IPS DF 6.9 (cell line): ENCODE measurements around the gene VPS37B.
"Not testable (repeated sequence)": the region's sequence is repeated elsewhere in the genome, so short reads cannot be mapped to it uniquely, and the experiment has no call there.

ENCODE experiments used
- DNase-seq: peaks from one replicate; pipeline ENCODE4 v3.0.0-alpha.2; 2013; ENCODE audit warnings: low read depth, low spot score
- H3K27ac ChIP-seq: one replicate; pipeline ENCODE4 v1.5.1; 2013; ENCODE audit warnings: low read length, control low read depth
- H3K27me3 ChIP-seq: 2 replicates; pipeline ENCODE4 v1.6.1; 2013; ENCODE audit warnings: mild to moderate bottlenecking, low read length; ENCODE audit not compliant: control insufficient read depth, insufficient read depth
- H3K36me3 ChIP-seq: 2 replicates; pipeline ENCODE4 v1.6.1; 2013; ENCODE audit warnings: low read length; ENCODE audit not compliant: control insufficient read depth, insufficient read depth
- H3K4me1 ChIP-seq: 2 replicates; pipeline ENCODE4 v1.6.1; 2013; ENCODE audit warnings: low read length; ENCODE audit not compliant: control insufficient read depth, insufficient read depth
- H3K4me3 ChIP-seq: 2 replicates; pipeline ENCODE4 v1.5.1; 2013; ENCODE audit warnings: mild to moderate bottlenecking, low read length
- H3K9me3 ChIP-seq: 2 replicates; pipeline ENCODE4 v1.6.1; 2013; ENCODE audit warnings: low read length, inconsistent platforms; ENCODE audit not compliant: control insufficient read depth, insufficient read depth
- WGBS: extraction: QIAGEN DNeasy Blood & Tissue Kit; methylation state at CpG from one replicate; pipeline ENCODE4 v1.1.7; 2013; ENCODE audit warnings: mixed read lengths, missing lambda C conversion rate; ENCODE audit not compliant: insufficient read length, insufficient coverage; 5-methylcytosine and 5-hydroxymethylcytosine counted together

Gene VPS37B

DNA sequence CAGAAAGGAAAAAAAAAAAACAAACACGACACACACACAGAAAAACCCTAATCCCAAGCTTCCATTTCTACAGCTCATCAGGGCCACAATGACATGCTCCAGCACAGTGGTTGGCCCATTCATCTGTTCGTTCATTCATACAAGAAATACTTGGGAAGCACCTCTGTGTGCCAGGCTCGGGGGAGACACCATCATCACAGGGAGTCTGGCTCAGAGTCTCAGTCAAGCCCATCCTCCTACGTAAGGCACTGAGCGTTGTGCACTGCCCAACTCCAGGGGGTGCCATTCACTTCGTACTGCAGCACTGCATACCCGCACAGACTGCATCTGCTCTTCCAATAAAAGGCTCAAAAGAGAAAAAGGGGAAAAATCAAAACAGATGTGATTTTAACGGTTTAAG lies 15.3 kb downstream of the VPS37B start:
- Histone ChIP-seq H3K27ac (no peak overlapping the region), H3K27me3 (peaks cover 19% of the 10 kb centered on the region), H3K9me3 (no peaks in the 10 kb centered on the region), H3K4me3 (no peak overlapping the region), H3K36me3 (no peaks in the 10 kb centered on the region), H3K4me1 (no peaks in the 10 kb centered on the region)
- no CpG with 5 or more reads among the region's 8 CpGs for WGBS
- DNase-seq = no peak

DNA sequence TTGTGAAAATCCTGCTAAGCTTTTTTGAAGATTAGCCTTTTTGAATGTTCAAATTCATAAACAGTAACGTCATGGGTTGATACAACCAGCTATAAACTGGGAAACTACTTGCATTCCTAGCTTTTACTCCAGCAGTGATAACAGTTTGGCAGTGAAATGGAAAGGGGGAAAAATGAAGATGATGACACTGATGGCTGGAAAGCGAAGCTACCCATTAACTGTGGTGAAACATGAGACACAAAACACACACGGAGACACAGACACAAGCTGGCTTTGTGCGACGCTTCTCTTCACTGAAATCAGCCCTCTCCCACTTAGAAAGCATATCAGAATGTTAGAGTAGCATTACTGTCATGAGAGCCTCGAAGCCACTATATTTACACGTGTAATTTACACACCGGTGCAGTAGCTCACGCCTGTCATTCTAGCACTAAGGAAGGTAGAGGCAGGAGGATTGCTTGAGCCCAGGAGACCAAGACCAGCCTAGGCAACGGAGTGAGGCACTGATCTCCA lies 15.7 kb downstream of the VPS37B start:
- no peak for DNase-seq
- no CpG with 5 or more reads among the region's 10 CpGs for WGBS
- Histone ChIP-seq H3K9me3 (no peaks in the 10 kb centered on the region), H3K4me1 (no peaks in the 10 kb centered on the region), H3K36me3 (no peaks in the 10 kb centered on the region), H3K4me3 (no peak overlapping the region), H3K27me3 (peaks cover 21% of the 10 kb centered on the region), H3K27ac (no peak overlapping the region)

DNA sequence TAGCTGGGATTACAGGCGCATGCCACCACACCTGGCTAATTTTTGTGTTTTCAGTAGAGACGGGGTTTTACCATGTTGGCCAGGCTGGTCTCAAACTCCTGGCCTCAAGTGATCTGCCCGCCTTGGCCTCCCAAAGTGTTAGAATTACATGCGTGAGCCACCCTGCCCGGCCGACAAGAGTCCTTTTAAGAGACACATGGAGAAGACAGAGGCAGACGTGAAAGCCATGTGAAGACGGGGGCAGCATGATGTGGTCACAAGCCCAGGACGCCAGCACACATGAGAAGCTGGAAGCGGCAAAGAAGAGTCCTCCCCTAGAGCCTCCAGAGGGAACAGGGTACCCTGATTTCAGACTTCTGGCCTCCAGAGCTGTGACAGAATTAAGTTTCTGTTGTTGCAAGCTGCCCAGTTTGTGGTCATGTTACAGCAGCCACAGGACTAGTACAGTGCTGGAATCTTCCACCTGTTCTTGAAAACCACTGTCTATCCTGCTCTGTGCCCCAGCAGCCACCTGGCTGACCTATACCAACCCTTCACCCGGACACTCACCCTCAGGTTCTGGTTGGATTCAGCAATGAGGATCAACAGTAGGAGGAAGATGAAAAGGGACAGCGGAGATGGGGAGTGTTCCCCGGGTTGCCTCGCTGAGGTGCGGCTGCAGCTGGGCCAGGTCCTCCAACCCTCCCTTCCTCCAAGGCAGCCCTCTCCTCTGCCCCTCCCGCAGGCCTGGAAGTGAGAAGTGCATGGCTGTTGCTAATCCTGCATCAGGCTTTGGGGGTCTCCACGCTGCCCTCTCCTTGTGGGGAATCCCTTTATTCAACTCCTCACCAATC lies 16.9 kb downstream of the VPS37B start:
- no CpG with 5 or more reads among the region's 17 CpGs for WGBS
- Histone ChIP-seq H3K27ac (no peak overlapping the region), H3K9me3 (no peaks in the 10 kb centered on the region), H3K27me3 (peaks cover 30% of the 10 kb centered on the region), H3K4me1 (no peaks in the 10 kb centered on the region), H3K36me3 (no peaks in the 10 kb centered on the region), H3K4me3 (no peak overlapping the region)
- DNase-seq = no peak

DNA sequence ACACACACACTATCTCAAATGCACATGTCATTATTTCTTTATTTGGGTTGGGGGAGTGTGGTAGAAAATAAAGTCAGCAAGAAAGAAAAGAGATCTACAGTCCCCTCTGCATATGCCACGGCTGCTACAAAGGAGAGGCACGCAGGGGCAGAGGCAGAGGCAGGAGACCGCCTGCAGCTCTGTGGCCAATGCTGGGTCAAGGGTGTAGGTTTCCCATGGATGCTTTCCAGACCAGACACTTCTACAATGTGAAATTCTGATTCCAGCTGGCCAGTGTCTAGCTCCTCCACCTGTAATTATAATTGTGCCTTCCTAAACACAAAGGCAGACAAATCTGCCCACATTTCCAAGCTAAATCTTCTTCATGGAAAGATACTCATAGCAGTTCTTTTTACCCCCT lies 19.2 kb downstream of the VPS37B start:
- WGBS = no CpG with 5 or more reads among the region's 3 CpGs
- Histone ChIP-seq H3K27me3 (peaks cover 47% of the 10 kb centered on the region), H3K9me3 (no peaks in the 10 kb centered on the region), H3K27ac (no peak overlapping the region), H3K4me1 (peaks cover 3% of the 10 kb centered on the region; the same call in 1 of the 2 replicates), H3K4me3 (no peak overlapping the region), H3K36me3 (no peaks in the 10 kb centered on the region)
- no peak for DNase-seq

DNA sequence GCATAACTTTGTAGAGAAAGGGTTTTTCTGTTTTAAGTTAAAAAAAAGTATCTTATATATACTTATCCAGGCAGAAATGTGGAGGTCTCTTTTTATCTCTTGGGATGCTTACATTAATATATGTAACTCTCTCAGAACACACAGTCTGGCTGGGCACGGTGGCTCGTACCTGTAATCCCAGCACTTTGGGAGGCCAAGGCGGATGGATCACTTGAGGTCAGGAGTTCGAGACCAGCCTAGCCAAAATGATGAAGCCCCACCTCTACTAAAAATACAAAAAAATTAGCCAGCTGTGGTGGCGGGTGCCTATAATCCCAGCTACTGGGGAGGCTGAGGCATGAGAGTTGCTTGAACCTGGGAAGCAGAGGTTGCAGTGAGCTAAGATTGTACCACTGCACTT lies 19.6 kb downstream of the VPS37B start:
- H3K4me3 ChIP-seq, H3K27ac ChIP-seq, DNase-seq, H3K4me1 ChIP-seq, H3K36me3 ChIP-seq, H3K9me3 ChIP-seq: not testable (repeated sequence)
- no CpG with 5 or more reads among the region's 5 CpGs for WGBS
- H3K27me3 ChIP-seq = peaks cover 51% of the 10 kb centered on the region

DNA sequence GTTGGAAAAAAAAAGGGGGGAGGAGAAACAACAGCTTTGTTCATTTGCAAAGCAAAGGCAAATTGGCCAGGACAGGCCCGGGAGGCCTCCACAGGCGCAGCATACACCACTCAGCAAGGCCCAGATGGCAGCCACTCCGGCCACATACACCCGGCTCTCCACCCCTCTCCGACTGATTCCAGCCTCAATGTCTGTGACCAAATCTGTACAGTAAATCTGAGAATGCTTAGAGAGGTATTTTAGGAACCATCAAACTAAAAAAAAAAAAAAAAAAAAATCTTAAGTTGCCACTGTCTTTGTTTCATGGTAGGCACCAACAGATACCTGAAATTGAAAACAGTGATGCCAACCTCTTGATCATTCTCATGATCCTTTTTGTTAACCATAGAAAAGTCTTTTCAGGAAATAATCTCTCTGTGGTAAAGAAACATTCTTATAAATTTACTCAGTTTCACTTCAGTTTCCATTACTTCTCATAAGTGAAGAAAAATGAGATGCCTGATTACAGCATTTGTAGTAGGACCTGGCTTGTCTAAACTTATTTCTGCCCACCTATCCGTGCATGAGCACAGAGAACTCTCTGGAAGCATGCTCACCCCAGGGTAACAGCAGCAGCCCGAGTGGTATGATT lies 20.2 kb downstream of the VPS37B start:
- Histone ChIP-seq H3K9me3 (no peaks in the 10 kb centered on the region), H3K4me1 (peaks cover 3% of the 10 kb centered on the region; the same call in 1 of the 2 replicates), H3K27me3 (peaks cover 57% of the 10 kb centered on the region), H3K4me3 (no peak overlapping the region), H3K27ac (no peak overlapping the region), H3K36me3 (no peaks in the 10 kb centered on the region)
- WGBS = no CpG with 5 or more reads among the region's 7 CpGs
- no peak for DNase-seq

DNA sequence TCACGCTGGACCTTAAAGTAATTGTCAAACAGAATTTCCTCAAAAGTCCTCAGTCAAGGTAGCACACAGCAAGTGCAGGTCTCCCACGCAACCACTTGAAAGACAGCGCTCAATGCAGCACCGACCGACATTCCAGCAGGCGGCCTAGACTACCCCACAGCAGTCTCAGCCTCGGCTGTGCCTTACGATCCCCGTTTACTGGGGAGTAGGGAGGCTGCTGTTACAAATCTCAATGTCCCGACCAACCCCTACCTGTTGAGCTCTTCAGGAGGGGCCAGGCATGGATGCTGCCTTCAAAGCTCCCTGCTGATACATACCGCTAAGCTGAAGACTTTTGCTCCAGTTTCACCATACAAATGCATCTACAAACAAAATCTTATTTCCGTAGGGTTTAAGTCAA lies 21.8 kb downstream of the VPS37B start:
- Histone ChIP-seq H3K27ac (no peak overlapping the region), H3K9me3 (no peaks in the 10 kb centered on the region), H3K27me3 (peaks cover 69% of the 10 kb centered on the region), H3K4me1 (peaks cover 3% of the 10 kb centered on the region; the same call in 1 of the 2 replicates), H3K4me3 (no peak overlapping the region), H3K36me3 (no peaks in the 10 kb centered on the region)
- no peak for DNase-seq
- no CpG with 5 or more reads among the region's 12 CpGs for WGBS

DNA sequence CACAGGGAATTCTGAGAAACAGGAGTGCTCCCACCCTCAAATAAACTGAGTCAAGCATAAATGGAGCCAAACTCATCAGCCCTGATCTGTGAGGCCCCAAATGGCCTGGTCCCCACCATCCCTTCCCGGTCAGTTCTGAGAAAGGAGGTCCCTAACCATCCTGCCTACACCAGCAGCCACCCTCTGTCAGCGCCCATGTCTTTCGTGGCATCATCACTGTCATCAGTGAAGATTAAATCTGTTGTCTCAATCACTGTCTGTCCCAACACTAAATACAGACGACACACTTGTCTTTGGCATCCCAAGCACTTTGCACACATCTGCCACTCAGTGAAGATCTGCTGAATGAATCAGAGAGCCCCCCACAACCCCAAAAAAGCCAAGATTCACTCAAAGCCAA lies 22.4 kb downstream of the VPS37B start:
- WGBS = no CpG with 5 or more reads among the region's 4 CpGs
- Histone ChIP-seq H3K36me3 (no peaks in the 10 kb centered on the region), H3K27me3 (peaks cover 70% of the 10 kb centered on the region), H3K27ac (no peak overlapping the region), H3K4me3 (no peak overlapping the region), H3K4me1 (peaks cover 3% of the 10 kb centered on the region; the same call in 1 of the 2 replicates), H3K9me3 (no peaks in the 10 kb centered on the region)
- DNase-seq = no peak

DNA sequence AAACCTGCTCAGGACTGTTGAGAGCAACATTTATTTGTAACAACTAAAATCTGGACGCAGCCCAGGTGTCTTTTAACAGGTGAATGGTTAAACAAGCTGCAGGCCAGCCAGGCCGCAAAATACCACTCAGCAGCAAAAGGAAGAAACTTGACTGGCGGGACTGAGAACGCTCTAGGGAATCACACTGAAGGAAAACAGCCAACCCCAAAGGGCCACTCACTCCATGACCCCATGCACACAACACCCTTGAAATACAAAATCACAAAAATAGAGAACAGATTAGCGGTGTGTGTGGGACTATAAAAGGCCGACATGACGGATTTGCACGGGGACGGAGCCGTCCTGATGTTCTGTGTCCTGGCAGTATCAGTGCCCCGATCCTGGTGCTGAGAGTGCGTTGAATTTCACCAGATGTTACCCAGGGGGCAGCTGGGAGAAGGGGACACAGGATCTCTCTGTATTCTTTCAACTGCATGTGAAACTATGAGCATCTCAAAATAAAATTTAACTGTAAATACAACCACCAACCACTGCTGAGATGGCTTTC lies 23.0 kb downstream of the VPS37B start:
- Histone ChIP-seq H3K4me3 (no peak overlapping the region), H3K27ac (no peak overlapping the region), H3K4me1 (peaks cover 3% of the 10 kb centered on the region; the same call in 1 of the 2 replicates), H3K27me3 (peaks cover 71% of the 10 kb centered on the region), H3K36me3 (no peaks in the 10 kb centered on the region), H3K9me3 (no peaks in the 10 kb centered on the region)
- no CpG with 5 or more reads among the region's 12 CpGs for WGBS
- DNase-seq = no peak

DNA sequence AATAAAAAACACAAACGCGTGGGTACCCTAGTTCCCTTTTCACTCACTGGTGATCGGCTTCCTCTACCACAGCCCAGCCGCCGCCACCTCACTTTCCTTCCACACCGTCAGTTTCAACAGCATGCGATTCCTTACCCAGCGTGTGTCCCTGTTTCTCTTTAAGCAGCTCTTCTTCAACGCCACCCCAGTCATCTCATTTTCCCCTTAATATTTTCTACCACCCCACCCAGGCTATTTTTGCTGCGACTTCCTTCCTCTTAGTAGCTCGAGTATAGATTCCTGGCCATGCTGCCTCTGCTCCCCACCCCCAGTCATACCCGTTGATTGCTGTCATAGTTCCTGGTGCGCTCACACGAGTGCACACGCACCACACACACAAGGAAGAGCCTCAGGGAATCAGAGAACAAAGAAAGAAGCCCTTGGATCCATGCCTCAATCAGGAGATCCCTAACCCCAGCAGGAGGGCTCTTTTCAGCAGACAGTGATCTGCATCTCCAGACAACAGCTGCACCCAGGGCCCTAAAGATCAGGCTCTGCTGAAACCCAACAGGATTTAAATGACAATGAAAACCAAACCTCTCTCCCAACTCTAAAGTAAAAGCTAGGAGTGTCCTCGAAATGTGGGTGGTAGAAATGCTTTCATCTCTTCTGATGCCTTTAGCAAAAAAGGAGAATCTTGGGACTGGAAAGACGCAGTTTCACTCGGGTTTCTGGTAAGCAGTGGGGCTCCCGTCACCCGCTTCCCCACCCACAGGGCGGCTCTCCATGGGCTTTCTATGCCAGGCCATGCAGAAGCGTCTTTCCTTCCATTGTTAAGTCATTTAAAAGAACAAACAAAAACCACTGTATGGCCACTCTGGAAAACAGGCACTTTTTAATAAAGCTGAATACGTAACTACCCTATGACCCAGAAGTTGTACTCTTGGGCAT lies 23.8 kb downstream of the VPS37B start:
- no peak overlapping the region for H3K4me3 ChIP-seq

More for the DNA sequence above, 23.8 kb downstream of the VPS37B start:
- peaks cover 3% of the 10 kb centered on the region; the same call in 1 of the 2 replicates for H3K4me1 ChIP-seq
- no peak overlapping the region for H3K27ac ChIP-seq
- no peaks in the 10 kb centered on the region for H3K36me3 ChIP-seq
- no peaks in the 10 kb centered on the region for H3K9me3 ChIP-seq
- DNase-seq = peak; percentile 100
- H3K27me3 ChIP-seq = peaks cover 65% of the 10 kb centered on the region
- WGBS = no CpG with 5 or more reads among the region's 23 CpGs
